GM21786 (cell line): ENCODE results near the gene PRKCSH.
"Not testable (repeated sequence)": the region's sequence is repeated elsewhere in the genome, so short reads cannot be mapped to it uniquely, and the experiment has no call there.

Source experiments
- ATAC-seq: cut with Tn5 transposase; IDR thresholded peaks from one replicate; pipeline ENCODE4 v1.9.1; 2021; ENCODE audit not compliant: unreplicated experiment

The PRKCSH gene, protein sequence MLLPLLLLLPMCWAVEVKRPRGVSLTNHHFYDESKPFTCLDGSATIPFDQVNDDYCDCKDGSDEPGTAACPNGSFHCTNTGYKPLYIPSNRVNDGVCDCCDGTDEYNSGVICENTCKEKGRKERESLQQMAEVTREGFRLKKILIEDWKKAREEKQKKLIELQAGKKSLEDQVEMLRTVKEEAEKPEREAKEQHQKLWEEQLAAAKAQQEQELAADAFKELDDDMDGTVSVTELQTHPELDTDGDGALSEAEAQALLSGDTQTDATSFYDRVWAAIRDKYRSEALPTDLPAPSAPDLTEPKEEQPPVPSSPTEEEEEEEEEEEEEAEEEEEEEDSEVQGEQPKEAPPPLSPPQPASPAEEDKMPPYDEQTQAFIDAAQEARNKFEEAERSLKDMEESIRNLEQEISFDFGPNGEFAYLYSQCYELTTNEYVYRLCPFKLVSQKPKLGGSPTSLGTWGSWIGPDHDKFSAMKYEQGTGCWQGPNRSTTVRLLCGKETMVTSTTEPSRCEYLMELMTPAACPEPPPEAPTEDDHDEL

DNA sequence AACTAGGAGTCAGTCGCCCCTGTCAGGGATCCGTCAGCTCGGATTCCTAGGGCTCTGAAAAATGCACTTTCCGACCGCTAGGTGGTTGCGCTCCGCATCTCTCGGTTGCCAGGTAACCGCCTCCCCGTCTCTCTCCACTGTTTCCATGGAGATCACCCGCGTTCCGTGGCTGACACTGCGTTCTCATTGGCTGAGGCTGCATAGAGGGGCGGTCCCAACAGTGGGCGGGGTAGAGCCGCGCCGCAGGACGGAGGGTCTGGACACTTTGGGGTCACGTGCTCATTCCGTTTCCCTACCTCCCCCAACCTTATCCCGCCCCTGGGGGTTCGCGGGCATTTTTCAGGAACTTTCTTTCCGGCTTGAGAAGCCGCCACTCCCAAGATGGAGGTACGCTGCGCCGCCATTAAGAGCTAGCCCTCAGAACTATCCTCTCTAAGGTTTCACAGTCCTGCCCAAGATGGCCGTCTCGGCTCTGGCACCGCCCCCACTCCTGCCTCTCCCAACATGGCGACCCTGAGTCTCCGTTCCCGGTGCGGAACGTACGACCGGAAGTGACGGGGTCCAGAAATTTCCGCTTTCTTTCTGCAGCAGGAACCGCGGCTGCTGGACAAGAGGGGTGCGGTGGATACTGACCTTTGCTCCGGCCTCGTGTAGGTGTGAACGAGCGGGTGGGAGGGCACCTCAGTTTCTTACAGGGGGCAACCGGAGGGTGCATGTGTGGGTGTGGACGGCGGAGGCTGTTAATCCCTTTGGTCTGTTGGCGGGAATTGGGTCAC is at the start of gene PRKCSH, which contains the start of gene ODAD3:
Gene PRKCSH (plus strand): TSS at position 579 of the 776 bp plus-strand sequence. CDS start 483 bp downstream, outside the sequence.
Gene ODAD3 (minus strand): TSS at position 65 of the 776 bp plus-strand sequence. CDS start 105 bp downstream, outside the sequence.
- ATAC-seq, result peak; percentile 91

DNA sequence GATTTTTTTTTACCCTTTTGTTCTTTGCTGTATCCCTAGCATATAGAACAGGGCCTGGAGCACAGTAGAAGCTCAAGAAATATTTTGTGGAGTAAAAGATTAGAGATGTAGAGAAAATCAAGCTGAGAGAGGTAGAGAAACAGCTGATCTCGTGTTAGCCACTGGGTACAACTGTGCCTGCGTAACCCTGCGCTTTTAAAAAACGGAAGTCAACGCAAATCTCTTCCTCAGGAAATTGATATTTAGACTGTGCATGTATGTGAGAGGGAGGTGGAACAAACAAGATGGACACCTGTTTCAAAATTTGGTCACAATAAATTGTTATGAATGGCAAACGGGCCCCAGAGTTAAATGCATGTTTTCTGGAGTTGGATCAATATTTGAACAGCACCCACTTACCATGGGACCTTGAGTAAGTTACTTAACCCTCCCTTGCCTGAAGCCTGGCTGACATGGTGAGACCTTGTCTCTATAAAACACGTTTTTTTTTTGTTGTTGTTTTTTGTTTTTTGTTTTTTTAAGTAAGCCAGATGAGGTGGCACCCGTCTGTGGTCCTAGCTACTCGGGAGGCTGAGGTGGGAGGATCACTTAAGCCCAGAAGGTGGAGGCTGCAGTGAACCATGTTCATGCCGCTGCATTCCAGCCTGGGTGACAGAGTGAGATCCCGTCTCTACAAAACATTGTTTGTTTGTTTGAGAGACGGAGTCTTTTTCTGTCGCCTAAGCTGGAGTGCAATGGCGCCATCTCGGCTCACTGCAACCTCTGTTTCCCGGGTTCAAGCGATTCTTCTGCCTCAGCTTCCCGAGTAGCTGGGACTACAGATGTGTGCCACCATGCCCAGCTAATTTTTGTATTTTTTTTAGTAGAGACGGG is 48.0 kb upstream of the PRKCSH start:
- ATAC-seq, result no peak

DNA sequence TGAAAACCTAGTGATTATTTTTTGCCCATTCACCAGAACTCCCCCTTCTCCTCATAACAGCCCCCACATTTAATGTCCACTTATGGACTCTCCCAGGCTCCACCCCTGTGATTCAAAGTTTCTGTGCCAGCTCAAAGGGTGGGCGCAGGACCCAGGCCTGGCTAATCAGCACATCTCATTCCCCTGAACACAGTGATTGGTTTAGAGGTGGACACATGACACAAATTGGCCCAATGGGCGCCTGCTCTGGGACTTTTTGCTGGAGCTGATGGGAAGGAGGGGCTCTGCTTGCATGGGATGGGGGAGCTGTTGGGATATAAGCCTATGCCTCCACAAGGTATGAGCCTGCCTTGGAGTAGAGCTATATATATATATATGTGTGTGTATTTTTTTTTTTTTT is 45.1 kb upstream of the PRKCSH start:
- no peak for ATAC-seq

DNA sequence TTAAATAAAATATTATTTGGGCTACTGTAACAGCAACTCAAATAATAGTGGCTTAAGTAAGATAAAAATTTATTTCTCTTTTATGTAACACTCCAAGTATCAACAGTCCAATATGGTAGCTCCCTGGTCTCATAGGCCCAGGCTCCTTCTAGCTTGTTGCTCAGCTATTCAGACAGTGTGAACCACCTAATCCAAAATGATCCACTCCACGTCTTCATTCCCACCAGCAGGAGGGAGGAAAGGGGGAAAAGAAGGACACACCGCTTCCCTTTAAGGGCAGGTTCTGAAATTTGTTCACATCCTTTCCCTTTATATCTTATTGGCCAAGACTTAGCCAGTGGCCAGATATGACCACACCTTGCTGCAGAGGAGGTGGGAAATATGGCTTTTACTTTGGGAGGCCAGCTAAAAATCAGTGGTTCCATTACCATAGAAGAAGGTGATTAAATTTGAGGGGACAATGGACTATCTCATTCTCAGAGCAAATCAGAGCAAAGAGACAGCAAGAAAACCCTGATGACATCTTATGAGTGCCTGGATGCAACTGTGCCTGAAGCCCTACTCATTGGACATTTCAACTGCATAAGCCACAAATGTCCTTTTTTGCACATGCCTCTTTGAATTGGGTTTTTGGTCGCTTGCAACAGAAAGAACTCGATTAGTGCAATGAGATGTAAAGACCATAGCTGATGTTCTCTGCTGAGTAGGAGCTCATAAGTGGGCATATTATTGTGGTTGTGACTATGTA is 44.3 kb upstream of the PRKCSH start:
- ATAC-seq, result no peak

DNA sequence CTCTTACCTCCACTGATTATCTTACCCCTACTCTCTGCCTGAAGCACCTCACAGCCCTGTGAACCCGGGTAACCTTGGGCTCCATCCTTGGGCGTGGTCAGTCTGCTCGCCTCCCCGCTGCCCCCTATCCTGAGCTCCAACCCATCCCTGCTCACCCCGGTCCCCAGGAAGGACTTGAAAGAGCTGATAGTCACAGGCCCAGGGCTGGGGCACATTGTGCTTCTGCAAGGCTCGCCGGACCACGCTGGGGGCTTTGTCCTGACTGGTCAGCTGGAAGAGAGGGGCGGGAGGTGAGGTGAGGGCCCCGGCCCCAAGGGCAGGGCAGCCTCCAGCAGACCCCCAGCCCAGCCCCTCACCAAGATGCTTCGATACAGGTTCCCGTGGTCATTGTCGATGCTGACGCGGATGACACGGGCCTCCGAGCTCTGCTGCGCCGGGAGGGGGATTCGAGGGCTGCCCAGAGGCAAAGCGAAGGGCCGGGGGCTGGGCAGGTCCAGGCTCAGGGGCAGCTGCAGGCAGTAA is 38.3 kb upstream of the PRKCSH start:
- ATAC-seq, result no peak

DNA sequence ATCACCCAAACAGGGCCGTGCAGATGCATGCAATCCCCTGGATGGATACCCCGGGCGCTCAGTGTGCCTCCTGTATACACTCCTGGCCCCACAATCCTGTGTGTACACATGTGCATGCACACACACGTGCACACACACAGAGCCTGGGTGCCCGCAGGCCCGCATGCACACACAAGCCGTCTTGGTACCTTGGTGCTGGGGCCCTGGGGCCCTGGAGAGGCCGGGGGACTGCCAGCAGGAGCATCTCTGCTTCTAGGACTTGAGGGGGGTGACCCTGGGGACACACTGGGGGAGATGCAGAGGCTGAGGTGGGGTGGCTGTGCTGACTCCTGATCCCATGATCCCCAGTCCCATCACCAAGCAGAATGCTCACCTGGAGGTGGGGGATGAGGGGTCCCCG is 35.8 kb upstream of the PRKCSH start:
- no peak for ATAC-seq

DNA sequence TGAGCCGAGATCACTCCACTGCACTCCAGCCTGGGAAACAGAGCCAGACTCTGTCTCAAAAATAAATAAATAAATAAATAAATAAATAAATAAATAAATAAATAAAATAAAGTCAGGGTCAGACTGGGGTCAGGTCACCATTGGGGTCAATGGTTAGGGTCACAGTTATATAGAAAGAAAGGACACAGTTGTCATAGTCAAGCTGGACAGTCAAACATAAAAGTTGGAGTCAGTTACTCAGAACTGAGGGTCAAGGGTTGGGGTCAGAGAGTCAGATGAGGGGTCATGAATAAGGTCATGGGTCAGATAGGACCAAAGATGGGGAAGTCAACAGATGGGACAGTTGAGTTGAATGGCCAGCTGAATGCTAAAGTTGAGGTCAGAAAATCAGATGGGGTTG is 34.6 kb upstream of the PRKCSH start:
- no peak for ATAC-seq

DNA sequence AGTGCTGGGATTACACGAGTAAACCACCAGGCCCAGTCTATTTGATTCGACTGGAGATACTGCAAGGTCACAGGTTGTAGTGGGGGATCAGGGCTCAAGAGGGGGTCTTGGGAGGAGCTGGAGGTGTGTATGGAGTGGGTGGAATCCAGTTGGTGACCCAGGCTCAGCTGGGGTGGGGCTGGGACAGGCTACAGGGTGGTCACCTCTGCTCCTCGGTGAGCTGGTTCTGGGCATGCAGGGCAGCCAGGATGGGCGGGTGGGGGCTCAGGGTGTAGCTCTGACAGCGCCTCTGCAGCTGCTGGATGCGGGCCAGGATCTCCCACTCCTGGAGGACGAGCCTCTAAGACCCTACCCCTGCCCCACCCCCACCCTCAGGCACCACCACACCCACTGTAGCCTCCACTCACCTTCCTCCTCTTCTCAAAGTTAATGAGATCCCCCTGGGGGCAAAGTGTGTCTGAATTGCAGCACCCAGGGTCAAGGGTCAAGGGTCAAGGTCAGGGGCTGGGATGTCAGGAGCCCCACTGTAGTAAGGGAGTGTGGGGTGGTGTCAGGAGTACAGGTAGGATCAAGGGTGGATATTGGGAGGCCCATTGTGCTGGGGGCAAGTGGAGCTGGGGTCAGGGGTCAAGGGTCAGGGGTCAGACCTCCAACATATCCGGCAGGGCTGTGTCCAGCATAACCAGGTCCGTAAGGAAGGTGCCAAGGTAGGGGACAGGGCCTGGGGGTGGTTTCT is 33.5 kb upstream of the PRKCSH start:
- no peak for ATAC-seq

DNA sequence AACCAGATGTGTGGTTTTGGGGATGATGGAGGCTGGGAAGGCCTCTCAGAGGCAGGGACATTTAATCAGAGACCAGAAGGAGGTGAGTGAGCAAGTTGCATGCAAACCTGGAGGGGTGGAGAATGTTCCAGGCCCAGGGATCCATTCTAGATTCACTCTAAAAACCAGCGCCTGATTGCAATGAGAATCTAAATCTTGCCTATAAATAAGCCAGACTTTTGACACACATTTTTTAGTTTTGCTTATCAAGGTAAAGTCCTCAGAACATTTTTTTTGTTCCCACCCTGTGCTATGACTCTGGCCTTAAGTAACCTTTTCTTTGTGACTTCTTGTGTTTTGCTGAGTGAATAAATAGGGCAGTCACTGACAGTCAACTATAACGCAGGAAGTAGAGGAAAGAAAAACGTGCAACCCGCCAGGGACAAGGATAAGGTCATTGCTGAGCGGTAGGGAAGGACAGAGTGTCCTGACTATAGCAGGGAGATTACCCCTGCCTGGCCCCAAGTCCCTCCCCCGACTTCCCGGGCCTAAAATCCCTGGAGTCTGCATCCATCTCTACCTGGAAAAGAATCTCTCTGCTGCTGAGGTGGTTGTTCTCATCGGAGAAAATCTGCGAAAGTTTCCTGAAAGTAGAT is 30.7 kb upstream of the PRKCSH start:
- ATAC-seq, result no peak

DNA sequence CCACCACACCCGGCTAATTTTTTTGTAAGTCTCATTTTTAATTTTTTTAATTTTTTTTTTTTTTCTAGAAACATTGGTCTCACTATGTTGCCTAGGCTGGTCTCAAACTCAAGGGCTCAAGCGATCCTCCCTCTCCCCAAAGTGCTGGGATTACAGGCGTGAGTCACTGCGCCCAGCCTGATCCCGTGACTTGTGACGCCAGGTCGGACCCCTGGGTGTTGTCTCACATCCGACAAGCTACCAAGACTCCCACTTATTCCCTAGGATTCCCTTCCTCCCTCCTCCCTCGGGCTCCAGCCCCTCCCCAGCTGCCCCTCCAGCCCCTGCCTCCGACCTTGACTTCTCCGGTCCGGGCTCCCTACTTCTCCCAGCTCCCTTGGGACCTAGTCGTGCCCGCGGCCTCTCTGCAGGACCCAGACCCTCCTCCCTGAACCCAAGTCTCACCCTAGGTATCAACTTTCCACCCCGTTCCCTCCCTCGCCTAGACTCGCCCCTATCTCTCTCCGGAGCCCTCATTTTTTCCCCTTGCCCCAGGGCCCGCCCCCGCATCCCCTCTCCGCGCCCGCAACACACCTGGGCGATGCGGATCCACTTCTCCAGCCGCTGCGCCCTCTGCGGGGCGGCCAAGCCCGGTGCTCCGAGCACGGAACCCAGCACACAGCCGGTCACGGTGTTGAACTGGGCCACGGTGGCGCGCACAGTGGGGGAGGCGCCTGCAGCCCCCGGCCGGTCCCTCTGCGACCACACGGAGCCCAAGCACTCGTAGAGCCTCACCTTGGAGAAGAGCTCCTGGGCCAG is 29.4 kb upstream of the PRKCSH start:
- ATAC-seq, result no peak

DNA sequence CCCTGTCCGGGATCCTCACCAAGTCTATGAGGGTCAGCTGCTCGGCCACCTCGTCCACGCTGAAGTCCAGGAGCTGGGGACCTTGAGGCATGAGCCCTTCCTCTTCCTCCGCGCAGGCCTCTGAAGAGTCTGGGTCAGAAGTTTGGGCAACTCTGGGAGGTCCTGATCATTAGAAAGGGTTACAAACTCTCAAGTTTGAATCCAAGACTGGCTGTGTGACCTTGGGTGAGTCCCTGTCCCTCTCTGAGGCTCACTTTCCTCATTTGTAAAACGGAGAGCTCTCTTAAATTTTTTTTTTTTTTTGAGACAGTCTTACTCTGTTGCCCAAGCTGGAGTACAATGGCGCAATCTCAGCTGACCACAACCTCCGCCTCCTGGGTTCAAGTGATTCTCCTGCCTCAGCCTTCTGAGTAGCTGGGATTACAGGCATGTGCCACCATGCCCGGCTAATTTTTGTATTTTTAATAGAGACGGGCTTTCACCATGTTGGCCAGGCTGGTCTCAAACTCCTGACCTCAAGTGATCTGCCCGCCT is 28.7 kb upstream of the PRKCSH start:
- ATAC-seq, result not testable (repeated sequence)

DNA sequence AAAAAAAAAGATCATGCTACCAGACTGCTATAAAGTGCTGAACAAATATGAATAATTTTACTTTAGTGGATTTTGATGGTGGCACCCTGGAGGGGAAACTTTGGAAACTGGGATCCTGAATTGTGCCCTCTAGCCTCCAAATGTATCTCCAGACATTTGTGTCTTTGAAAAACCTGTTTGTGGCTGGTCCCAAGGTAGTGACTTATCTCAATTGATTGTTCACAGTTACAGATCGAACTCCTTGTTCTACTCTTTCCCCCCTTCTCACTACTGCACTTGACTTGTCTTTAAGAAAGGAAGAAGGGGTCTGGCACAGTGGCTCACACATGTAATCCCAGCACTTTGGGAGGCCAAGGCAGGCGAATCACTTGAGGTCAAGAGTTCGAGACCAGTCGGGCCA is 26.8 kb upstream of the PRKCSH start:
- ATAC-seq, result no peak

DNA sequence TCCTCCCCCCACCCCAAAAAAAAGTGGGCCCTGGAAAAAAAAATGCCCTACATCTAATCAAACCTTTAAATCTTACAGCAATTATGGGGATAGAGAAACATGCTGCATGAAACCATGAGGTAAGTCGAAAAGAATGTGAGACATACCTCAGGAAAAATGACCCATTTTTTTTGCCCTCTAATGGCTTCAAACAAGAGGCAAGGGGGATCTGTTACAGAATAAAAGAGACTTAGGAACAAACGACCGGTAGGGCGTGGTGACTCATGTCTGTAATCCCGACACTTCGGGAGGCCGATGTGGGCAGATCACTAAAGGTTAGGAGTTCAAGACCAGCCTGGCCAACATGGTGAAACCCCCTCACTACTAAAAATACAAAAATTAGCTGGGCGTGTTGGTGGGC is 24.8 kb upstream of the PRKCSH start:
- no peak for ATAC-seq

DNA sequence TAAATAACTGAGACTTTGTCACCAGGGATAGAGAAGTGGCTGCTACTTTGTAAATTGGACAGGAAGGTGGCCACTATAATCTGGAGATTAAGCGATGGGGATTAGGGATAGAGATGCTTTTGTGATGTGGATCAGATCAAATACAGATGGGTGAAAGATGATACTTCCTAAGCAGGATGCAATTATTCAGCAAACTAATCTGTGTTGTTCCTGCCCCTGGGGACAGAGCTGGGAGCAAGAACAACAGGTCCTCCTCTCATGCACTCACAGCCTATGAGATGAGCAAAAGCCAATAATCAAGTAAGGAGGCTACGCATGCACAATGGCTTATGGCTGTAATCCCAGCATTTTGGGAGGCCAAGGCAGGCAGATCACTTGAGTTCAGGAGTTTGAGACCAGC is 20.9 kb upstream of the PRKCSH start:
- ATAC-seq, result no peak

DNA sequence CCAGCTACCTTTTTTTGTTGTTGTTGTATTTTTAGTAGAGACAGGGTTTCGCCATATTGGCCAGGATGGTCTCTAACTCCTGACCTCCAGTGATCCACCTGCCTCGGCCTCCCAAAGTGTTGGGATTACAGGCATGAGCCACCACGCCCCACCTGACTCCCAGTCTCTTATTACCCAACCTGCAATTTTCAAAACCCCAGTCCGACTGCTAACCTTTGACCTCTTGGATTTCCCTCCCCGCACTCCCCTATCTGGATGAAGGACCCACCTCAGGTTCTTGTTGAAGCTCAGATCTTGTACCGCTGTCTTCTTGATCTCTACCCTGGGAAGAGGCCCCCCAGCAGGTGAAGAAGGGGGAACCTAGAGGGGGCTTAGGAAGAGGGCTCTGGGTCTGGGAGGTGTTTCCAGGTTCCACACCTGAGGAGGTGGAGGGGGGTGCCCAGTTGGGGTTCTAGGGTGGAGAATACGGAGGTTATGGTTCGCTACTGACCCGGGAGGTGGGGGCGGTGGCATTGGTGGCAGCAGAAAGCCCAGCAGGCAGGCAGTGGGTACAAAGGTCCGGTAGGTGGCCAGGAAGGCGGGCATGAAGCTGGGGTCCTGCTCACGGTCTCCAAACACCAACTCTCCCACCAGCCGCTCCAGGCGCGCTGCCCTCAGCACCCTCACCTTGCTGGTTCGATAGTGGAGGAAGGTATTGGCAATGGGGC is 18.9 kb upstream of the PRKCSH start:
- no peak for ATAC-seq

DNA sequence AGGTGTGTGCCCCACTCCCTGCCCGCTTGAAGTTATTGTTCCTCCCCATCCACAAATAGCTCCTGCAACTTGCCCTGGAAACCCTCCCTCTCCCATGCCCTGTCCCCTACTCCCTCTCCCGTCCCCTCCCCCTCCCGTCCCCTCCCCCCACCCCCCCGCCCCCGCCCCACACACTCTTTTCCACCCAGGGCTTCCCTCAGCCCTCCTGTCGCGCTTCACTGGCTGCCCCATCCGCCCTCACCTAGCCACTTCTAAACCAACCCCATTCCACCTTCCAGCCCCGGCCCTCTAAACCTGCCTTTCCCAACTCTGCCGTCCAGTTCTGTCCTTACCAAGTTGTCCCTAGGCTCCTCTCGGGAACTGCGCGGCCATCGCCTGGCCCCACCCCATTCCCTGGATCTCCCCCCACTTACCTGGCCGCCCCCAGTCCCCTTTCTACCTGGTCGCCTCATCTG is 17.3 kb upstream of the PRKCSH start:
- ATAC-seq, result no peak
